HG02642 (cell line): ENCODE measurements around the gene SEMA5A.

Source experiments
- ATAC-seq: cut with Tn5 transposase; IDR thresholded peaks from one replicate; pipeline ENCODE4 v1.9.1; 2021; ENCODE audit warnings: mild to moderate bottlenecking; ENCODE audit not compliant: unreplicated experiment, poor library complexity

SEMA5A gene

DNA sequence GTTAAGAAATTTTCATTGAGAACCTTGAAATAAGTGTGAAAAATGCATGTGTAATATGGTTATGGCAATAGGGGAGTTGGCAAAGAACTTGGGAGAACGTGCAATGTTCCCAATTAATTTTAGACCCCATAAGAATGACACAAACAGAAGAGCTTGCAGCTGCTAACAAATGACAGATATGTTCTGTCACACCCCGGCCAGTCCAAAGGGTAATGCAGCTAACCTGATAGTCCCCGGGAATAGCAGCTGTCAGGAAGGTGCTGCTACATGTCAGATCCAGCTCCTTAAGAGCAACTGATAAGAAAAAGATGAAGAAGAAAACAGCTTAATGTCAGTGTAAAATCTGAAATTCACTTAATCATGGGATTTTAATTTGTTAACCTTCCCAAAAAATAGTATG, 30.4 kb downstream of the SEMA5A start:
- ATAC-seq = no peak

DNA sequence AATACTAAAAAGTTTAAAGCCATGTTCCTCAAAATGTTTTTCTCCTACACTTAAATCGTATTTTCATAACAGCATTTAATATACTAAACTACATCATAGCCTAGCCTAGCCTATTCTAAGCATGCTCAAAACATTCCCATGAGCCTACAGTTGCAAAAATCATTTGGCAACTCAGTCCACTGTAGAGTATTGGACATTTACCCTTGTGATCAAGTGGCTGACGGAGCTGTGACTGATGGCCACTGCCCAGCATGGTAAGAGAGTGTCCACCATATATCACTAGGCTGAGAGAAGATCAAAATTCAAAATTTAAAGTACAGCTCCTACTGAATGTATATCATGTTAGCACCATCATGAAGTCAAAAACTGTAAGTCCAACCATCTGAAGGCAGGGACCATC, 30.9 kb downstream of the SEMA5A start:
- no peak for ATAC-seq

- no peak for ATAC-seq
Measured at GRCh38 chr5:9513827-9514226, 32.0 kb downstream of the SEMA5A start.

- no peak for ATAC-seq
Measured at GRCh38 chr5:9512457-9512856, 33.4 kb downstream of the SEMA5A start.

DNA sequence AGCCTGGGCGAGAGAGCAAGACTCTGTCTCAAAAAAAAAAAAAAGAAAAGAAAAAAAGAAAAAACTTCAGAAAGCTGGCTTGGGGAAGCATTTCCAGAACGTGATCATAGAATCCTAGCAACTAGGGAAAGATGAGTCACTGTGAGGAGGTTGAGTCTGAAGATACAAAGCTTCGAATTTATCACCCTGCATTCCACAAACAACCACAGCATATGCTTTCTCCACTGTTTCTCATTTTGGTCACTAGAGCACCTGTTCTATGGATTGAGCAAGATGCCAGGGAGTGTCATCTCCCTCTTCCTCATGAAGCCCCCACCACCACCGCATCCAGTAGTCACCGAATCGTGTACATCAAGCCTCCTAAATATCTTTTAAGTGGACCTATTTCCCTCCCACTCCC, 37.9 kb downstream of the SEMA5A start:
- no peak for ATAC-seq

DNA sequence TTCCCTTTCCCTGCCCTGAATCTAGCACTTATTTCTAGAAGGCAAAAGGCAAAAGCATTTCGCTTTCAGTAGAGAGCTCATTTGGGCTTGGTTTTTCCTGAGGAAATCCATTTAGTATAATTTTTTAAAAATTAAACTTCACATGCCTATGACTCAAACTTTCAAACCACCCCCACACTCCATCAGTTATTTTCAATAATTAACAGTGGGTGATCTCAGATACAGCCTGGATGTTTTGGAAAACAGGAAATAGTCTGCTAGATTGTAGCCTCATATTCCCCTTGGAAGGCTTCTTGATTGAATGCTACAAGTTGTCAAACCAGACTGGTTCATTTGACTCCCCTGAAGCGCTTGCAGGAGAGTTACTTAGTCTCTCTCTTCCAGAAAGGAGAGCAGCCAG, 40.6 kb downstream of the SEMA5A start:
- no peak for ATAC-seq

- ATAC-seq = no peak
Measured at GRCh38 chr5:9502864-9503263, 43.0 kb downstream of the SEMA5A start.

DNA sequence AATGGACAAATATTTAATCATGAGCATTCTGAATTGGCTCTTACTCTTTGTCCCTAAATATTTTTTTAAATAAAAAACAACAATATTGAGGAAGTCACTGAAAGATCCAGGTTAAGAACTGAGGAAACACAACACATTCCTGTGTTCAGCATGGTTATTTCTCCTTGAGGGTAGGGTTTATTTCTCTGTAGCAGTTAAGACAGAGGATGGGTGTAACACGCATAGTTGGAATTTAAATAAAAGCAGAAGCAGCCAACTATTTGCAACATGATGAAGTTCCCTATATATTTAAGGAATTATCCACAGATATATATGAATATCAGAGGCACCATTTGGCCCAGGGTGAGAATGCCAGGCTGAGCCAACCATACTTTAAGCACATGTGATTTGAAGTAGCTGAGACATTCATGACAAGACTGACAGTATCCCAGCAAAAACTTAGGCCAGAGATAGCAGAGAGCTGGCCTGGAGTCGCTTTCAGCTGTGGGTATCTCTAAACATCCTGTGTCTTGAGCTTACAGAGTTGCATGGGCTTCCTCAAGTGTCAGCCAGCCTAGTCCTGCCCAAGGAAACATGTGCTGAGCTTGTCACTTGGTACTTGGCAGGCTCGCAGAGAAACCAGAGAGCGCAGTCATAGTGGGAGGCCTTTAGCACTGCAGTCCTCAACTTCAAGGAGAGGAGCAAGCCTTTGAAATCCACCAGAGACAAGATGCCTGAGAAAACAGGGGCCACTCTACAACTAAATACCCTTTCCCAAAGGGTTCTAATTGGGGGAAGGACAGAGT, 43.6 kb downstream of the SEMA5A start:
- no peak for ATAC-seq

GRCh38 chr5:9500625-9501024, 45.2 kb downstream of the SEMA5A start:
- no peak for ATAC-seq

GRCh38 chr5:9500193-9500592, 45.7 kb downstream of the SEMA5A start:
- ATAC-seq = no peak

DNA sequence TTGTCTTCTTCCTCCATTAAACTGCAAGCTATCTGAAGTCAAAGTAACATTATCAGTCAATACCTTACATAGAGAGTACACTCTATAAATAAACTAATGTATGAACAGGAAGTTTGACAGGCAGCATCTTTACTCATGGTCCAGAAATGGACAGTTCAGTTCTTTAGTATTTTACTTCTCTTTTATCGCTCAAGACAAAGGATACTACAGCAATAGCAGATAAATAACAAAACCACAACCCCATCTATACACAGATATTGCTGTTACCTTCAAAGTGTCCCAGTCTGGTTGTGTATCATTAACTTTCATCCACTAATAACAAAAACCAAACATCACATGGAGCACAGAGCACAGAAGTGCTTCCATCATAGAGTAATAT, 46.4 kb downstream of the SEMA5A start:
- peak; percentile 55 for ATAC-seq

DNA sequence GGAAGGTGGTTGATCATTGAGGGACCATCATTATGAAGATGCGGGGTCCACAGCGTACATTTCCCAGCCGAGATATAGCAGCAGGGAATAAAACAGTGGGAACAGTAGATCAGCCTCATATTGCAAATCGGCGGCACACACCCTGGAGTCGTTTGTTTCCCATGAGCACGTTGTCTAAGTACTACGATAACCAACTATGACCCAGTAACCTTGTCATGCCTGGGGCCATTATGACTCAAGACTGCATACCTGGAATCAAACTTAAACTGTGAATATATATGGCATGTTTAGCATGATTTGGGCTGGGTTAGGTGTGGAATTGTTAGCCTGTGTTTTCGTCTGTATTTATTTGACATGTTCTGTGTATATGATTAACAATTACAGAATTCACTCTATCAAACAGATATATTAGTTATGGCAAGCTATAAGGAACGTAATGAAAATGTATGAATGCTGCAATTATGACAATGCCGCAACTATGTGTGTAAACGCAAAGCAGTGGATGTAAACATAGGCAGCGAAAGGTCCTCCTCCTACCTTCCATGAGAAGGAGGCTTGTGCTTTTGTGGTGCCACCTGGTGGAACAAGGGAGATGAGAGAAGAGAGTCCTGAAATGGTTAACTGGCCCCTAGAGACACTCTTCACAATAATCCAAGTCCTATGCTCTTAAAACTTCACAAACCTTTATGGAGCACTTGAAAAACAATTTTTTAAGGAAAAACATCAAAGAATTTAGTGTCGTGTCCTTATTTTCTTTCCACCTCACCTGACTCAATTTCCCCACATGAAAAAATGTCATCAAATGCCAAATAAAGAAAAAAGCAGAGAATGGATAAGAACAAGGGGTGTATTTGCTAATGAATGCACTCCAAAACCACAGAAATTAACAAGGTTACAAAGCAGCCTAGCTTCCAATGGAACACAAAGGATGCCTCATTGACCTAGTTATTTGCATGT, 47.1 kb downstream of the SEMA5A start:
- ATAC-seq = no peak

DNA sequence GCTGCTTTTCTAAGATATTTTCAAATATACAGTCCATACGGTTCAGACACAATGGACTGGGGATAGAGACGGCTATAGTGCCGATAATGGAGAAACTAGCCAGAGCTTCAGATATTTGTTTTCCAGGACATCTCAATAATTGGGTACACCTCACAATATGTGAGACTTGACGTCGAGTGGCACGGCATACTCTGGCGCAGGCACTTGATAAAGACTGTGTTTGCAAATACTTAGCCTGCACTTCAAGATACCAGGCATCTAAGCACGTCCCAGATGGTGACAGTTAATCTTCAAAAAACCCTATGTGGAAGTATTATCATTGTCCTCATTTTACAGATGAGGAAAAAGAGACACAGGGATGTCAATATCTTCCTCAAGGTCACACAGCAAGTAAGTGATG, 48.5 kb downstream of the SEMA5A start:
- ATAC-seq = no peak

DNA sequence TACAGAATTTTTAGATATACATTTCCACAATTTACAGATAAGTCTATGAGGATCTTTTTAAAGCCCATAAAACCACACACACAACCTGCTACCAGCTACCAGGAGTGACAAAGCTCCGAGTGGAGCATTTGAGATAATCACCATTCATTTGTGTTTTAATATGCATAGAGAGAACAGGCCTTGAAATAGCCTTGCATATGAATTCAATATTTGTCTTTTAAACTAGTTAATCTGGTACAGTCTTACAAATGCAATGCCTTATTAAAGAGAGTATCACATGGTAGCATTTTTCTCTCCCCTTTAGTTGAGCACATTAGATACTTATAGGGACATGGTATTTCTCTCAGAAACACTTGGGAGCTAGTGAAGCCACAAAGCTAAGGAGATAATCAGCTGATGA, 49.1 kb downstream of the SEMA5A start:
- no peak for ATAC-seq

DNA sequence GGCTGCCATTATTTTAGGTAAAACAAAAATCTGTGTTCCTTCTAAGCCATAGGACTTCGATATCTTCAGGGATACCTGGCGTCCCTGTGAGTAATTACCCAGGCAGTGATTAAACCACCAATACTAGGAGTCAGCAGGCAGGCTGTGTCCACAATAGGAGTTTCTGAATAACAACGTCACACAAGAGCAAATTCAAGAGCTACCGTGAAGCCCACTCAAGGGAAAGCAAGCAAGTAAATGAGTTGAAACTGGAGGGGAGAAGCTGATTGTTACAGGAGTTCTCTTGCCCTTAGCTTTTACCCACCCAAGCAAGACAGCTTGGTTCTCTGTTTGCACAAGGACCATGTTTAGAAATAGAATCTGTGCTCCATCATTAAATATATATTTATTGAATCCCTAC, 50.8 kb downstream of the SEMA5A start:
- ATAC-seq = no peak

DNA sequence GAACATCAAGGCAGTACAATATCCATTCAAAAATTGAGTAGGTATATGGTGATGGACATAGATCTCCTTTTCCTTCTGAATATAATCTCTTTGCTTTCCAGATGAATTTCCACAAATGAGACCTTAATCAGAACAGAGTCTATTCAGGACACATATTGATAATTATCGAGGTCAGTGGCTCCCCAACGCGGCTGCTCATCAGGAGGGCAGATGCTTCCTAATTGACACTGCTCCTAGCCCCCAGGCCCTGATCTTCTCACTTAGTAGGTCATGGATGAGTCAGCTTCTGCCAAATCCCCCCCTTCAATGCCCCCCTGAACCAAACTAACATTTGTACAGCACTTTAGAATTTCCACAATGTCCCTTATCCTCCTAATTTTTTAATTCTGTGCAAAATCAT, 51.6 kb downstream of the SEMA5A start:
- no peak for ATAC-seq

DNA sequence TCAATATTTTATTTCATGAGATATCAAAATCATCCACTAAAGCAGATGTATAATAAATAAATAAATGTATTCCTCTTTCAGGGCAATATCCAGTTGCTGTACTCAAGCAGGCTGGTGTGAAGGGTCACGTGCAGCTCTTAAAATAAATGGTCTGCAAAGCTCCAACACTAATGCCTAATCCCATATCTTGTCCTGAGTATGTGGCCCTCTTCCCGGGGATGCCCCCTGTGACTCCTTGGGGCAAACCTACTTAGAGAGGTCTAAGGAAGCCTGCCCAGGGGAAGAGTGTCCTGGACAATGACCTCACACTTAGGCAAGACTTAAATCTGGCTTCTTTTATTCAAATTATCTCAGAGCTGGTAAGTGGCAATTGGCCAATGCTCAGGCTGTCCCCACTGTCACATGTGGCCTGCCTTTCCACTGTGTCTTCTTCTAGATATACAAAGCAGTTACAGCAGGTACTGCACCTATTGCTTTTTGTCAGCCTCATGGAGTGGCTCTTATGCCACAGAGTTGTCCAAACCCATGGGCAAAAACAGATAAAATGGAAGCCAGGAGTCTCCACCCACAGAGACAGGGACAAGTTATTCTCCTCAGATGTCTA, 55.3 kb downstream of the SEMA5A start:
- ATAC-seq = no peak

DNA sequence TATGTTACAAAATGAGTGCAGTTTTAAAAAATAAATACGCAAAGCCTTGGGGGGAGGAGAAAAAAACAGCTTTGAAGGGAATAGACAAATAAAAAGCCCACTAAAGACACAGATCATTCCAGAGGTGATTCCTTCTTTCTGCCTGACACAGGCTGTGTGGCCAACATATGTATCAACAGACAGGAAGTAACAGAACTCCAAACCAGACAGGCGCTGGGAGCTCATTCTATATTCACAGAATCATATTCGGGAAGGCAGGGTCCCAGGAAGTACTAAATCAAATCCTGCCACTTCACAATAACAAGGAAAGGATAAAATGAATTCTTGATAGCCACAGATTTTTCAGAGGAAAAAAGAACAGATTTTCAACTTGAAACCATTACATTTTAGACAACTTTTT, 62.1 kb downstream of the SEMA5A start:
- no peak for ATAC-seq

GRCh38 chr5:9483243-9483642, 62.6 kb downstream of the SEMA5A start:
- ATAC-seq = no peak

GRCh38 chr5:9482381-9482780, 63.5 kb downstream of the SEMA5A start:
- no peak for ATAC-seq

DNA sequence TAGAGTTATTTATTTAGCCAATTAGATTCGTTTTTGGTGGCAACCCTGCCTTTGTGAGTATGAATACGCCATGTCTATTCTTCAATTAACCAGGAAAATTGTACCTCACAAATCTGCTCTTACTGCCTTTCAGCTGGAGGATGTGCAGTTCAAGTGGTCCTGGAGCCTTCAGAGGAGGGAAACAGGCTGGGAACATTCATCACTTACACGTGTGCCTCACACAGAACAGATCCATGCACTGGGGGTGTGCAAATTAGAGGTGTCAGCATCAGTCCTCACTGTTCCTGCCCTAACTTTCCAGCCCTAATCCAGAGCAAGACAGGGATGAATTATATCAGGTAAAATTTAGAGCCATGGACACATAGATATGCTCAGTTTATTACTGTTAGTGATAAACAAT, 65.4 kb downstream of the SEMA5A start:
- ATAC-seq = no peak
